ENCODE measurements around the gene DST. TPM values are rescaled to one million over a fixed set of nuclear protein-coding genes. Genes with fewer than 3 reads are reported as not detected.

The DST gene
- total RNA-seq, 1 donor from 2014 or later, result 124 TPM

GRCh38 chr6:56643379-56644089, 845 bp upstream of the DST start:
- Mint-ChIP-seq H3K36me3 (ENCODE audit: low read depth) (peaks cover 5% of the 10 kb centered on the region), H3K27ac (ENCODE audit: unreplicated experiment) (no peak overlapping the region), H3K4me1 (no peaks in the 10 kb centered on the region), H3K9me3 (no peaks in the 10 kb centered on the region), H3K27me3 (ENCODE audit: low read depth) (no peaks in the 10 kb centered on the region), H3K4me3 (no peak overlapping the region)
- no peak for TF ChIP-seq CTCF (conservative IDR thresholded peaks at IDR 0.05)
- no peak for DNase-seq (ENCODE audit: low read depth, low spot score)

GRCh38 chr6:56640374-56640773, 2.3 kb downstream of the DST start:
- Mint-ChIP-seq H3K36me3 (ENCODE audit: low read depth) (peaks cover 5% of the 10 kb centered on the region), H3K27me3 (ENCODE audit: low read depth) (no peaks in the 10 kb centered on the region)

GRCh38 chr6:56638760-56639159, 3.9 kb downstream of the DST start:
- no peak overlapping the region for H3K27ac Mint-ChIP-seq (ENCODE audit: unreplicated experiment)
- no peaks in the 10 kb centered on the region for H3K4me1 Mint-ChIP-seq
- H3K36me3 Mint-ChIP-seq (ENCODE audit: low read depth), result peaks cover 8% of the 10 kb centered on the region

More at GRCh38 chr6:56640374-56640773, 2.3 kb downstream of the DST start:
- TF ChIP-seq CTCF (conservative IDR thresholded peaks at IDR 0.05), result no peak
- no peak for DNase-seq (ENCODE audit: low read depth, low spot score)
- H3K27ac Mint-ChIP-seq (ENCODE audit: unreplicated experiment), result peak overlapping the region; percentile 77
- H3K4me3 Mint-ChIP-seq, result no peak overlapping the region
- no peaks in the 10 kb centered on the region for H3K4me1 Mint-ChIP-seq
- H3K9me3 Mint-ChIP-seq, result no peaks in the 10 kb centered on the region

GRCh38 chr6:56637640-56638039, 5.0 kb downstream of the DST start:
- peak; percentile 82 for TF ChIP-seq CTCF (conservative IDR thresholded peaks at IDR 0.05)
- no peak overlapping the region for H3K27ac Mint-ChIP-seq (ENCODE audit: unreplicated experiment)
- H3K36me3 Mint-ChIP-seq (ENCODE audit: low read depth), result peaks cover 12% of the 10 kb centered on the region
- DNase-seq (ENCODE audit: low read depth, low spot score), result no peak
- H3K27me3 Mint-ChIP-seq (ENCODE audit: low read depth), result no peaks in the 10 kb centered on the region
- H3K9me3 Mint-ChIP-seq, result no peaks in the 10 kb centered on the region
- no peak overlapping the region for H3K4me3 Mint-ChIP-seq
- no peaks in the 10 kb centered on the region for H3K4me1 Mint-ChIP-seq

More at GRCh38 chr6:56638760-56639159, 3.9 kb downstream of the DST start:
- H3K9me3 Mint-ChIP-seq, result no peaks in the 10 kb centered on the region
- no peaks in the 10 kb centered on the region for H3K27me3 Mint-ChIP-seq (ENCODE audit: low read depth)
- no peak for TF ChIP-seq CTCF (conservative IDR thresholded peaks at IDR 0.05)
- no peak for DNase-seq (ENCODE audit: low read depth, low spot score)
- no peak overlapping the region for H3K4me3 Mint-ChIP-seq

GRCh38 chr6:56628105-56628504, 14.6 kb downstream of the DST start:
- no peaks in the 10 kb centered on the region for H3K27me3 Mint-ChIP-seq (ENCODE audit: low read depth)
- no peak for DNase-seq (ENCODE audit: low read depth, low spot score)
- H3K9me3 Mint-ChIP-seq, result no peaks in the 10 kb centered on the region
- no peak overlapping the region for H3K4me3 Mint-ChIP-seq
- peaks cover 9% of the 10 kb centered on the region for H3K4me1 Mint-ChIP-seq
- TF ChIP-seq CTCF (conservative IDR thresholded peaks at IDR 0.05), result no peak
- H3K27ac Mint-ChIP-seq (ENCODE audit: unreplicated experiment), result no peak overlapping the region
- H3K36me3 Mint-ChIP-seq (ENCODE audit: low read depth), result peaks cover 25% of the 10 kb centered on the region
